Stomach (tissue), 9 donors: ENCODE results near the gene PLA2G4B. TPM values are rescaled to one million over a fixed set of nuclear protein-coding genes. Genes with fewer than 3 reads are reported as not detected.

Experiments used
- DNase-seq, 2 donors: peaks; one replicate each; pipeline versions ENCODE4 v3.0.0 to v3.0.0-alpha.2; 2013 to 2019
- H3K27ac ChIP-seq, 5 donors: fragments of 200-600 bp in 4 of 5; sonication (generic) in 4 of 5; one replicate each; pipeline ENCODE4 v1.5.1; 2013 to 2019; ENCODE audit warnings: mild to moderate bottlenecking in 1 of 5, moderate library complexity in 1 of 5
- H3K27me3 ChIP-seq, 3 donors: fragments of 200-600 bp; sonication (generic); one replicate each; pipeline ENCODE4 v1.5.1; 2017 to 2019; ENCODE audit warnings: mixed run types in 1 of 3
- H3K36me3 ChIP-seq, 4 donors: fragments of 200-600 bp; sonication (generic); 1 replicate in 3 of 4; 2 replicates in 1 of 4; pipeline ENCODE4 v1.5.1; 2016 to 2019
- H3K4me1 ChIP-seq, 4 donors: fragments of 200-600 bp; sonication (generic); one replicate each; pipeline ENCODE4 v1.5.1; 2016 to 2019
- H3K4me3 ChIP-seq, 4 donors: fragments of 200-600 bp; sonication (generic) in 3 of 4; one replicate each; pipeline ENCODE4 v1.5.1; 2016 to 2019; ENCODE audit warnings: mild to moderate bottlenecking in 1 of 4
- H3K9me3 ChIP-seq, 4 donors: fragments of 200-600 bp; sonication (generic); one replicate each; pipeline ENCODE4 v1.5.1; 2016 to 2019
- EP300 ChIP-seq: sonication (generic); formaldehyde crosslinking; IDR thresholded peaks from one replicate; pipeline ENCODE4 v1.6.1; 2017; ENCODE audit warnings: antibody characterized with exemption
- POLR2A ChIP-seq, 4 donors: fragments of 450-650 bp; IDR thresholded peaks; one replicate each; pipeline ENCODE4 v1.6.1; 2016; ENCODE audit warnings: antibody characterized with exemption in 4 of 4, control low read depth in 2 of 4, mild to moderate bottlenecking in 1 of 4, moderate library complexity in 1 of 4
- POLR2AphosphoS5 ChIP-seq, 3 donors: sonication (generic); formaldehyde crosslinking; IDR thresholded peaks; one replicate each; pipeline ENCODE4 v1.6.1; 2016; ENCODE audit warnings: antibody characterized with exemption in 3 of 3
- WGBS, 5 donors: extraction: QIAGEN DNeasy Blood & Tissue Kit in 3 of 5; methylation state at CpG; one replicate each; pipeline versions ENCODE4 v1.1.5 to v1.1.7; 2013 to 2018; 5-methylcytosine and 5-hydroxymethylcytosine counted together
- intact Hi-C: fragments of 100-400 bp; cut with DNase I; formaldehyde crosslinking; loops from one replicate; pipeline ENCODE4 v1.15.1; 2023; ENCODE audit warnings: low total_unique reads
- polyA plus RNA-seq, 3 donors: library from polyadenylated mRNA; stranded (reverse); fragments of 200-250 nt; gene quantifications; one replicate each; pipeline ENCODE4 v1.2.3, GENCODE V29; 2013
- total RNA-seq, 5 donors: library from RNA; depleted of rRNA; stranded (reverse); fragments of >200 nt; gene quantifications; one replicate each; pipeline versions ENCODE4 v1.1.0 to v1.2.3, GENCODE V29; 2014 to 2016
- TF ChIP-seq, protein P1 (sequence below), 7 experiments: fragments of 450-650 bp in 4 of 7; fragments of 200-600 bp in 3 of 7; sonication (generic) in 3 of 7; IDR thresholded peaks; one replicate each; pipeline ENCODE4 v1.5.1; 2016 to 2019; ENCODE audit warnings: antibody characterized with exemption in 7 of 7, control low read depth in 2 of 7, mild to moderate bottlenecking in 1 of 7
- donor health status: healthy with polysubstance abuse.
- donor health status: Bipolar disorder and iron deficiency.
- donor health status: healthy.

Gene PLA2G4B
- total and polyA plus RNA-seq, 8 donors: 2.6 to 71.2 (median 14.0) TPM

DNA sequence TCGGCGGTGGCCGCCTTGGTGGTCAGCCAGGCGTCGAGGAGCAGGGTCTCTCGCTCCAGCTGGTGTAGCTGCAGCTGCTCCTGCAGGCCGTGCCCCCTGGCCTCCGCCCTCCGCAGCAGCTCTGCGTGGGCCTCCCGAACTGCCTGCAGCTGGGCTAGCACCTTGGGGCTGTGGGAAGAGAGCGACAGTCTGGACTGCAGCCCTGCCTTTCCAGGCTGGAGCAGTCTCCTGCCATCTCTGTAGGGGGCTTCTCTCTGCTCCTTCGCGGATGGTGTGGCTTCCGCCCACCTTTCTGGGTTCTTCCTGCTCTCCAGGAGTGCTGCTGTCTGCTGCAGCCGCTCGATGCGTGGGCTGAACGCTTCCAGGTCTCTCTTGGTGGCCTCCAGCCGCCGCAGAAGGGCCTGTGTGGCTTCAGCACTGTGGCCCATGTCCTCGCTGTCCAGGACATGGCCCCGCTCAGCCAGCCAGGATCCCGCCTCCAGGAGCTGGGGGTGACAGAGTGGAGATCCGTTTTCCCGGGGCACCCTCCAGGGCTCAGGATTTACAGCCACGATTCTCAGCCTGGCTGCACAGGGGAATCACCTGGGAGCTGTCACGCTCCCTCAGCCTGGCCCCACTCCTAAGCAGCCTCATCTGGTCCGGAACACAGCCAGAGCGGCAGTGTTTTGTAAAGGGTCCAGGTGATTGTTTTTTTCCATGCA lies 16.8 kb downstream of the PLA2G4B start:
- H3K4me1 ChIP-seq: peaks cover 8 to 34% (median 23%) of the 10 kb centered on the region in 4 donors
- peaks cover 0 to 58% (median 6%) of the 10 kb centered on the region in 3 donors for H3K27me3 ChIP-seq
- TF ChIP-seq POLR2AphosphoS5 (IDR thresholded peaks at IDR 0.05) (no peak), EP300 (no peak), POLR2A (IDR thresholded peaks at IDR 0.05) (no peak)
- no peak for DNase-seq
- no peak overlapping the region for H3K4me3 ChIP-seq
- no peaks in the 10 kb centered on the region for H3K36me3 ChIP-seq
- H3K9me3 ChIP-seq: no peaks in the 10 kb centered on the region
- intact Hi-C loops: no loop called here
- no peak overlapping the region for H3K27ac ChIP-seq
- 77 to 83% (median 80%) methylated on average over 21 to 30 of the region's 30 CpGs for WGBS, 5 donors

- no peak for DNase-seq
- WGBS, 5 donors: 84 to 95% (median 87%) methylated on average over 16 to 17 of the region's 17 CpGs
- no peaks in the 10 kb centered on the region for H3K9me3 ChIP-seq
- H3K36me3 ChIP-seq: no peaks in the 10 kb centered on the region
- H3K4me3 ChIP-seq: no peak overlapping the region
- H3K4me1 ChIP-seq: peaks cover 8 to 31% (median 23%) of the 10 kb centered on the region in 4 donors
- H3K27ac ChIP-seq: no peak overlapping the region
- TF ChIP-seq POLR2A (IDR thresholded peaks at IDR 0.05): no peak
- TF ChIP-seq, protein P1, sequence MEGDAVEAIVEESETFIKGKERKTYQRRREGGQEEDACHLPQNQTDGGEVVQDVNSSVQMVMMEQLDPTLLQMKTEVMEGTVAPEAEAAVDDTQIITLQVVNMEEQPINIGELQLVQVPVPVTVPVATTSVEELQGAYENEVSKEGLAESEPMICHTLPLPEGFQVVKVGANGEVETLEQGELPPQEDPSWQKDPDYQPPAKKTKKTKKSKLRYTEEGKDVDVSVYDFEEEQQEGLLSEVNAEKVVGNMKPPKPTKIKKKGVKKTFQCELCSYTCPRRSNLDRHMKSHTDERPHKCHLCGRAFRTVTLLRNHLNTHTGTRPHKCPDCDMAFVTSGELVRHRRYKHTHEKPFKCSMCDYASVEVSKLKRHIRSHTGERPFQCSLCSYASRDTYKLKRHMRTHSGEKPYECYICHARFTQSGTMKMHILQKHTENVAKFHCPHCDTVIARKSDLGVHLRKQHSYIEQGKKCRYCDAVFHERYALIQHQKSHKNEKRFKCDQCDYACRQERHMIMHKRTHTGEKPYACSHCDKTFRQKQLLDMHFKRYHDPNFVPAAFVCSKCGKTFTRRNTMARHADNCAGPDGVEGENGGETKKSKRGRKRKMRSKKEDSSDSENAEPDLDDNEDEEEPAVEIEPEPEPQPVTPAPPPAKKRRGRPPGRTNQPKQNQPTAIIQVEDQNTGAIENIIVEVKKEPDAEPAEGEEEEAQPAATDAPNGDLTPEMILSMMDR (IDR thresholded peaks at IDR 0.05): no peak
- TF ChIP-seq EP300: no peak
- no peak for TF ChIP-seq POLR2AphosphoS5 (IDR thresholded peaks at IDR 0.05)
- intact Hi-C loops: no loop called here
- peaks cover 0 to 58% (median 3%) of the 10 kb centered on the region in 3 donors for H3K27me3 ChIP-seq
Observed at GRCh38 chr15:41856262-41856661, 17.6 kb downstream of the PLA2G4B start.

- WGBS, 5 donors: 63 to 92% (median 71%) methylated on average over 8 to 12 of the region's 12 CpGs
- no peak for DNase-seq
- intact Hi-C loops: no loop called here
- peaks cover 8 to 31% (median 23%) of the 10 kb centered on the region in 4 donors for H3K4me1 ChIP-seq
- H3K4me3 ChIP-seq: no peak overlapping the region
- H3K27ac ChIP-seq: peak overlapping the region in 4 of 5 donors; percentile 18 to 67 (median 58)
- no peaks in the 10 kb centered on the region for H3K9me3 ChIP-seq
- no peaks in the 10 kb centered on the region for H3K36me3 ChIP-seq
- TF ChIP-seq, protein P1 (IDR thresholded peaks at IDR 0.05): no peak
- TF ChIP-seq POLR2A (IDR thresholded peaks at IDR 0.05) (no peak), EP300 (no peak), POLR2AphosphoS5 (IDR thresholded peaks at IDR 0.05) (no peak)
- H3K27me3 ChIP-seq: peaks cover 0 to 56% (median 3%) of the 10 kb centered on the region in 3 donors
Observed at GRCh38 chr15:41856716-41857115, 18.1 kb downstream of the PLA2G4B start.

DNA sequence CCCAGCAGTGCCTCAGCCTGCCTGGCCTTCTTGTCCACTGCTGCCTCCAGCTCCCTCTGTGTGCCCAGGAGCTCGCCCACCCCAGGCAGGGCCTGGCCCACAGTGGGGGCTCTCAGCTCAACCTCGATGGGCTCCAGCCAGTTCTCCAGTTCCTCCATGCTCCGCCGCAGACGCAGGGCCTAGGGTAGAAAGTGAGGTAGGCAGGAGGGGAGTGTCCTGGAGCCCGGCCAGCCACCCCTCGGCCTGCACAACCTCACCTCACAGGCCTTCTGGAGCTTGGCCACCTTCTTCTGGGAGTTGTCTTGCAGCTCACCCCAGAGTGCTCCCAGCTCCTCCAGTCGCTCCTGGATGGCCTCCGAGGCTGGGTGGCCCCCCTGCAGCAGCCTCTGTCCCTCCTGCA lies 18.7 kb downstream of the PLA2G4B start:
- Histone ChIP-seq H3K4me3 (no peak overlapping the region), H3K4me1 (peaks cover 8 to 34% (median 26%) of the 10 kb centered on the region in 4 donors), H3K36me3 (no peaks in the 10 kb centered on the region), H3K9me3 (no peaks in the 10 kb centered on the region), H3K27me3 (peaks cover 0 to 50% (median 3%) of the 10 kb centered on the region in 3 donors), H3K27ac (peak overlapping the region; percentile 18 to 67 (median 51))
- DNase-seq: peak in 1 of 2 donors; percentile 75
- no peak for TF ChIP-seq POLR2A (IDR thresholded peaks at IDR 0.05)
- TF ChIP-seq, protein P1 (IDR thresholded peaks at IDR 0.05): no peak
- TF ChIP-seq EP300: no peak
- no peak for TF ChIP-seq POLR2AphosphoS5 (IDR thresholded peaks at IDR 0.05)
- 27 to 65% (median 51%) methylated on average over 9 of the region's 9 CpGs; no CpG with 5 or more reads in 1 of the 5 donors for WGBS, 5 donors
- intact Hi-C loops: no loop called here

- DNase-seq: no peak
- no peak overlapping the region for H3K27ac ChIP-seq
- intact Hi-C loops: no loop called here
- TF ChIP-seq, protein P1 (IDR thresholded peaks at IDR 0.05): no peak
- TF ChIP-seq POLR2A (IDR thresholded peaks at IDR 0.05) (no peak), POLR2AphosphoS5 (IDR thresholded peaks at IDR 0.05) (no peak), EP300 (no peak)
- peaks cover 0 to 36% (median 0%) of the 10 kb centered on the region in 3 donors for H3K27me3 ChIP-seq
- H3K36me3 ChIP-seq: peaks cover 0 to 6% (median 0%) of the 10 kb centered on the region in 4 donors
- no peak overlapping the region for H3K4me3 ChIP-seq
- H3K9me3 ChIP-seq: no peaks in the 10 kb centered on the region
- 81 to 93% (median 89%) methylated on average over 10 to 15 of the region's 15 CpGs for WGBS, 5 donors
- H3K4me1 ChIP-seq: peaks cover 8 to 41% (median 32%) of the 10 kb centered on the region in 4 donors
Observed at GRCh38 chr15:41858756-41859155, 20.1 kb downstream of the PLA2G4B start.
